Tibial nerve (tissue), 3 donors: Measurements from ENCODE around the gene LHX1.

ENCODE experiments used
- CTCF ChIP-seq, 5 experiments: fragments of 200-600 bp in 3 of 5; fragments of 450-650 bp in 2 of 5; sonication (generic) in 3 of 5; IDR thresholded peaks; one replicate each; pipeline ENCODE4 v1.5.1; 2016 to 2019; ENCODE audit warnings: antibody characterized with exemption in 5 of 5, mild to moderate bottlenecking in 3 of 5, moderate library complexity in 2 of 5
- POLR2A ChIP-seq, 2 donors: fragments of 450-650 bp; IDR thresholded peaks; one replicate each; pipeline ENCODE4 v1.6.1; 2017; ENCODE audit warnings: antibody characterized with exemption in 2 of 2, mild to moderate bottlenecking in 2 of 2, moderate library complexity in 2 of 2

- no peak for TF ChIP-seq CTCF (IDR thresholded peaks at IDR 0.05)
- TF ChIP-seq POLR2A (IDR thresholded peaks at IDR 0.05): no peak
These were observed 747 bp upstream of the LHX1 start for GRCh38 chr17:36936455-36937000.
